GM12872 (cell line): ENCODE data around the gene SVIL.

Source experiments
- CTCF ChIP-seq: IDR thresholded peaks from 3 replicates; pipeline ENCODE4 v1.5.1; 2011; ENCODE audit warnings: low read depth, mild to moderate bottlenecking, low read length, moderate library complexity; ENCODE audit not compliant: insufficient read depth

The SVIL gene

GRCh38 chr10:29535778-29536453 lies 98.9 kb downstream of the SVIL start:
- TF ChIP-seq CTCF, result no peak

- TF ChIP-seq CTCF, result peak; percentile 42
Observed at GRCh38 chr10:29535012-29535777, 99.6 kb downstream of the SVIL start.

- no peak for TF ChIP-seq CTCF
Observed at GRCh38 chr10:29534590-29534989, 100.2 kb downstream of the SVIL start.

GRCh38 chr10:29533696-29534285 lies 101.0 kb downstream of the SVIL start:
- TF ChIP-seq CTCF, result no peak

GRCh38 chr10:29533046-29533445 lies 101.7 kb downstream of the SVIL start:
- TF ChIP-seq CTCF, result no peak

- no peak for TF ChIP-seq CTCF
Observed at GRCh38 chr10:29532256-29532878, 102.4 kb downstream of the SVIL start.
